Smooth muscle cell (in vitro differentiated cells): ENCODE results near the gene ASIC2. TPM values are rescaled to one million over a fixed set of nuclear protein-coding genes. Genes with fewer than 3 reads are reported as not detected.

Experiments
- DNase-seq: peaks from one replicate; lab custom pipeline; 2025; ENCODE audit not compliant: unreplicated experiment; lab: John Stamatoyannopoulos, UW
- H2AFZ ChIP-seq: fragments of 200-600 bp; sonication (generic); 2 replicates; pipeline ENCODE4 v1.6.0; 2016; ENCODE audit warnings: antibody characterized with exemption, low read depth, mild to moderate bottlenecking
- H3F3A ChIP-seq: fragments of 200-600 bp; sonication (generic); 2 replicates; pipeline ENCODE4 v1.6.0; 2017; ENCODE audit warnings: antibody characterized with exemption, low read depth
- H3K27ac ChIP-seq: fragments of 200-600 bp; sonication (generic); 2 replicates; pipeline ENCODE4 v1.5.1; 2016; ENCODE audit warnings: low read depth, mild to moderate bottlenecking
- H3K27me3 ChIP-seq: fragments of 200-600 bp; sonication (generic); 2 replicates; pipeline ENCODE4 v1.6.1; 2016; ENCODE audit warnings: low read depth, mild to moderate bottlenecking
- H3K36me3 ChIP-seq: fragments of 200-600 bp; sonication (generic); 2 replicates; pipeline ENCODE4 v1.5.1; 2016; ENCODE audit warnings: low read depth
- H3K4me1 ChIP-seq: fragments of 200-600 bp; sonication (generic); 2 replicates; pipeline ENCODE4 v1.5.1; 2016; ENCODE audit warnings: low read depth
- H3K4me2 ChIP-seq: fragments of 200-600 bp; sonication (generic); 2 replicates; pipeline ENCODE4 v1.6.0; 2016; ENCODE audit warnings: mild to moderate bottlenecking
- H3K4me3 ChIP-seq: fragments of 200-600 bp; sonication (generic); 2 replicates; pipeline ENCODE4 v1.5.1; 2016; ENCODE audit warnings: mild to moderate bottlenecking
- H3K79me2 ChIP-seq: fragments of 200-600 bp; sonication (generic); 2 replicates; pipeline ENCODE4 v1.6.0; 2016; ENCODE audit warnings: low read depth, mild to moderate bottlenecking
- H3K9ac ChIP-seq: fragments of 200-600 bp; sonication (generic); 2 replicates; pipeline ENCODE4 v1.6.0; 2016; ENCODE audit warnings: low read depth
- H3K9me3 ChIP-seq: fragments of 200-600 bp; sonication (generic); replicated peaks from 2 replicates; pipeline ENCODE4 v1.5.1; 2016; ENCODE audit warnings: low read depth
- H4K20me1 ChIP-seq: fragments of 200-600 bp; sonication (generic); 2 replicates; pipeline ENCODE4 v1.6.0; 2016; ENCODE audit warnings: low read depth
- WGBS: methylation state at CpG from one replicate; pipeline ENCODE4 v1.1.7; 2016; ENCODE audit warnings: low lambda C conversion rate; 5-methylcytosine and 5-hydroxymethylcytosine counted together
- polyA plus RNA-seq: library from polyadenylated mRNA; unstranded; fragments of >200 nt; fragmentation: Nextera tagmentation; extraction: Ambion mirVana; gene quantifications from 2 replicates; pipeline ENCODE4 v1.2.1, GENCODE V29; 2016
- total RNA-seq: library from RNA; depleted of rRNA; stranded (reverse); fragments of >200 nt; gene quantifications from 2 replicates; pipeline ENCODE4 v1.2.3, GENCODE V29; 2014
- TF ChIP-seq, protein P1 (sequence below): fragments of 200-600 bp; sonication (generic); IDR thresholded peaks from 2 replicates; pipeline ENCODE4 v1.5.1; 2017; ENCODE audit warnings: borderline replicate concordance, mild to moderate bottlenecking, antibody characterized with exemption; ENCODE audit not compliant: insufficient read depth, poor library complexity, severe bottlenecking

ASIC2 gene
- total and polyA plus RNA-seq, 2 experiments from 2014 or later, result 0.18 to 0.23 TPM

DNA sequence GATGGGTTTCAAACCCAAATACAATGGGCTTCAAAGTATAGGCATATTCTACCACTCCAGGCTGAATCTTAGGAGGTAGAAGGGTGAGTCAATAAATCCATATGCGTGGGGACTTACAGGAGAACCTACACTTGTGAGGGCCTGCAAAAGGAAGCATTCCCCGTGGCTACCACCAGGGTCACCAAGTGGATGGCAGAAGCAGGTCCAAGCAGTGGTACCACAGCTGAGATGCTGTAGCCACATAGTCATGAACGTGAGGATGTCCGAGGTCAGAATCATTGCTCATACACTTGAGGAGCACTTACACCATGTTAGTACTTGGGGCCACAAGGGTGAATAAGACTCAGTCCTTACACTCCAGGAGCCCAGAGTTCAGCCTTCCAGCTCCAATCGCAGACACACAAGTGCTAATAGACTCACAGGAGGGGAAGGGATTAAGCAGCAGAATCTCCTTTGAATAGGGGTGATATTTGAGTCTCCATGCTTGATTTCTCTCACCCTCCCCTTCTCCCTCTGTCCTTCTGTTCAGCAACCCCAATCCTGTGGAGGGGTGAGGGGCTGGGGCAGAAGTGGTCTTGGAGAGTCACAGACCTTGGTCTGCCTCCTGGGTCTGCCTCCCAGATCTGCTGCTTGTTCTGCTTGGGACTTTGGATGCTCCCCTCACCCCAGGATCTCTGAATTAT, 42.5 kb upstream of the ASIC2 start:
- WGBS, result 70% methylated on average over 5 of the region's 5 CpGs
- Histone ChIP-seq H2AFZ (no peak overlapping the region), H3K9ac (no peak overlapping the region), H3F3A (no peaks in the 10 kb centered on the region), H3K79me2 (no peaks in the 10 kb centered on the region), H4K20me1 (no peaks in the 10 kb centered on the region), H3K36me3 (no peaks in the 10 kb centered on the region), H3K27ac (no peak overlapping the region), H3K4me2 (no peak overlapping the region), H3K4me3 (no peak overlapping the region), H3K27me3 (peaks cover 30% of the 10 kb centered on the region), H3K9me3 (no peaks in the 10 kb centered on the region), H3K4me1 (peaks cover 4% of the 10 kb centered on the region)
- no peak for DNase-seq
- TF ChIP-seq, protein P1, sequence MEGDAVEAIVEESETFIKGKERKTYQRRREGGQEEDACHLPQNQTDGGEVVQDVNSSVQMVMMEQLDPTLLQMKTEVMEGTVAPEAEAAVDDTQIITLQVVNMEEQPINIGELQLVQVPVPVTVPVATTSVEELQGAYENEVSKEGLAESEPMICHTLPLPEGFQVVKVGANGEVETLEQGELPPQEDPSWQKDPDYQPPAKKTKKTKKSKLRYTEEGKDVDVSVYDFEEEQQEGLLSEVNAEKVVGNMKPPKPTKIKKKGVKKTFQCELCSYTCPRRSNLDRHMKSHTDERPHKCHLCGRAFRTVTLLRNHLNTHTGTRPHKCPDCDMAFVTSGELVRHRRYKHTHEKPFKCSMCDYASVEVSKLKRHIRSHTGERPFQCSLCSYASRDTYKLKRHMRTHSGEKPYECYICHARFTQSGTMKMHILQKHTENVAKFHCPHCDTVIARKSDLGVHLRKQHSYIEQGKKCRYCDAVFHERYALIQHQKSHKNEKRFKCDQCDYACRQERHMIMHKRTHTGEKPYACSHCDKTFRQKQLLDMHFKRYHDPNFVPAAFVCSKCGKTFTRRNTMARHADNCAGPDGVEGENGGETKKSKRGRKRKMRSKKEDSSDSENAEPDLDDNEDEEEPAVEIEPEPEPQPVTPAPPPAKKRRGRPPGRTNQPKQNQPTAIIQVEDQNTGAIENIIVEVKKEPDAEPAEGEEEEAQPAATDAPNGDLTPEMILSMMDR, result no peak

DNA sequence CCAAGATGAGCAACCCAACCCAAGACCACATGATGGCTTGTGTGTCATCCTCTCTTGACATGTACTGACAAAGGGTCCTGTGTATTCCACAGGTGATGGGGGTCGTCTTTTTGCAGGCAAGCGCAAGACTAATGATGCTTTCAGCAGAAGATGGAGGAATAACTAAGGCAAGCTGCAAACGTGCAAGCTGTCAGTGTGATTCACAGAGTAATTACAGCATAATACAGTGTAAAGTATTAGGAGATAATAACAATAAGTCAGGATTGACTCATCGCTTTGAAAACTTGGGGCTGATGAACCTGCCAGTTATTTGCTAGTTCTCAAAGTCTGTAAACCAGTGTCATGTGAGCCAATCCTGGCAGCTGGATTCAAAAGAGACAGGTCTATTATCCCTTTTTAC, 41.6 kb upstream of the ASIC2 start:
- Histone ChIP-seq H3K27me3 (peaks cover 29% of the 10 kb centered on the region), H3K4me2 (no peak overlapping the region), H3K36me3 (no peaks in the 10 kb centered on the region), H3K9me3 (no peaks in the 10 kb centered on the region), H3F3A (no peaks in the 10 kb centered on the region), H3K4me1 (peaks cover 4% of the 10 kb centered on the region), H3K9ac (no peak overlapping the region), H3K4me3 (no peak overlapping the region), H2AFZ (no peak overlapping the region), H4K20me1 (no peaks in the 10 kb centered on the region), H3K79me2 (no peaks in the 10 kb centered on the region), H3K27ac (no peak overlapping the region)
- TF ChIP-seq, protein P1, result no peak
- DNase-seq, result no peak
- WGBS, result 69% methylated on average over 4 of the region's 4 CpGs

DNA sequence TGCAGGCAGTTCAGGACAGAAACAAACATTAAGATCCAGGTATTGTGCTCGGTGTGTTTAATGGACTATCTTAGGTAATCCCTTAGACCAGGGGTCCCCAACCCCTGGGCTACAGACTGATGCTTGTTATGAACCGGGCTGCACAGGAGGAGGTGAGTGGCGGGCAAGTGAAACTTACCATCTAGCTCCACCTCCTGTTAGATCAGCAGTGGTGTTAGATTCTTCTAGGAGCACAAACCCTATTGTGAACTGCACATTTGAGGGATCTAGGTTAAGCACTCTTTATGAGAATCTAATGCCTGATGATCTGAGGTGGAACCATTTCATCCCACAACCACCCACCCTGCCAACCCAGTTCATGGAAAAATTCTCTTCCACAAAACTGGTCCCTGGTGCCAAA, 37.8 kb upstream of the ASIC2 start:
- no peak for DNase-seq
- Histone ChIP-seq H3K9ac (no peak overlapping the region), H3K27ac (no peak overlapping the region), H2AFZ (no peak overlapping the region), H3K27me3 (no peaks in the 10 kb centered on the region), H3K4me1 (peaks cover under 1% of the 10 kb centered on the region), H3K79me2 (no peaks in the 10 kb centered on the region), H3K9me3 (no peaks in the 10 kb centered on the region), H3K36me3 (no peaks in the 10 kb centered on the region), H3F3A (no peaks in the 10 kb centered on the region), H3K4me3 (no peak overlapping the region), H3K4me2 (no peak overlapping the region), H4K20me1 (no peaks in the 10 kb centered on the region)
- TF ChIP-seq, protein P1, result no peak
- WGBS, result 82% methylated on average over 3 of the region's 3 CpGs

DNA sequence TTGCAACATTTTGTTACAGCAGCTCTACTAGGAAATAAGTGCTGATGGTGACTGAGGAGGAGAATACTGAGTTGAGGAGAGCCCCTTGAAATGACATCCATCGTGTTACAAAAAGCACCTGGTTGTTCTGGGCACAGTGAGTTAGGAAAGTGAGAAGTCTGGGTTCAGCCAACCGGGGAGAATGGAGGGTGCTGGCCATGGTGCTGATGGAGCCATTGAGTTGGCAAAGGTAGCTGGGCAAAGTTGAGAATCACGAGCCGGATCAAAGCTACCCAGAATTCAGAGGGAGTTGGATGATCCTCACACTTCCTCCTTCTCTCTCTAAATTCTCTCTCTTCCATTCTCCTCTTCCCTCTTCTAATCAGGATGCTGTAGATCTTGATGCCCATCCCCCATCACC, 35.0 kb upstream of the ASIC2 start:
- Histone ChIP-seq H3K9me3 (no peaks in the 10 kb centered on the region), H3K4me2 (no peak overlapping the region), H4K20me1 (no peaks in the 10 kb centered on the region), H2AFZ (no peak overlapping the region), H3K27me3 (peaks cover 13% of the 10 kb centered on the region), H3K79me2 (no peaks in the 10 kb centered on the region), H3F3A (no peaks in the 10 kb centered on the region), H3K36me3 (no peaks in the 10 kb centered on the region), H3K9ac (no peak overlapping the region), H3K4me3 (no peak overlapping the region), H3K4me1 (no peaks in the 10 kb centered on the region), H3K27ac (no peak overlapping the region)
- WGBS, result 54% methylated on average over 4 of the region's 4 CpGs
- no peak for DNase-seq
- TF ChIP-seq, protein P1, result no peak
